Retinal pigment epithelial cell (primary cell): ENCODE data around the gene SLC52A1.

ENCODE experiments used
- DNase-seq: peaks from one replicate; pipeline ENCODE4 v3.0.0-alpha.2; 2010; ENCODE audit warnings: low read depth
- H3K4me3 ChIP-seq: 2 replicates; pipeline ENCODE4 v1.5.1; 2011; ENCODE audit warnings: mild to moderate bottlenecking, low read length, control low read depth, moderate library complexity
- TF ChIP-seq, protein P1 (sequence below): conservative IDR thresholded peaks from 2 replicates; pipeline ENCODE4 v1.5.1; 2011; ENCODE audit warnings: low read depth, low read length, control low read depth, inconsistent platforms

The SLC52A1 gene

DNA sequence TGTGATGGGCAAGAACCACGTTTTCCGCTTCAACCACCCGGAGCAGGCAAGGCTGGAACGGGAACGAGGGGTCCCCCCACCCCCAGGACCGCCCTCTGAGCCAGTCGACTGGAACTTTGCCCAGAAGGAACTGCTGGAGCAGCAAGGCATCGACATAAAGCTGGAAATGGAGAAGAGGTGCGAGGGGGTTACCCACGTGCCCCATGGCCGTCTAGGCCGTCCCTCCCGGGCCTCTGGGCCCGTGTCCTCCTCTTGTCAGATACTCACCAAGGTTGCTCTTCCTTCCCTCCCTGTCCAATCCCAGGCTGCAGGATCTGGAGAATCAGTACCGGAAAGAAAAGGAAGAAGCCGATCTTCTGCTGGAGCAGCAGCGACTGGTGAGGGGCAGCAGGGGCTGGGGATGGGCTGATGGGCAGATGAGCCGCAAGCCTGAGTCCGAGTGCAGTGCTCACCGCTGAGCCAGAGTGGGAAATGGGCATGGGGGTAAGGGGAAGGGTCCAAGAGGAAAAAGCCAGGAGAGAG lies 14.7 kb downstream of the SLC52A1 start:
- no peak for DNase-seq
- no peak overlapping the region for H3K4me3 ChIP-seq
- TF ChIP-seq, protein P1, sequence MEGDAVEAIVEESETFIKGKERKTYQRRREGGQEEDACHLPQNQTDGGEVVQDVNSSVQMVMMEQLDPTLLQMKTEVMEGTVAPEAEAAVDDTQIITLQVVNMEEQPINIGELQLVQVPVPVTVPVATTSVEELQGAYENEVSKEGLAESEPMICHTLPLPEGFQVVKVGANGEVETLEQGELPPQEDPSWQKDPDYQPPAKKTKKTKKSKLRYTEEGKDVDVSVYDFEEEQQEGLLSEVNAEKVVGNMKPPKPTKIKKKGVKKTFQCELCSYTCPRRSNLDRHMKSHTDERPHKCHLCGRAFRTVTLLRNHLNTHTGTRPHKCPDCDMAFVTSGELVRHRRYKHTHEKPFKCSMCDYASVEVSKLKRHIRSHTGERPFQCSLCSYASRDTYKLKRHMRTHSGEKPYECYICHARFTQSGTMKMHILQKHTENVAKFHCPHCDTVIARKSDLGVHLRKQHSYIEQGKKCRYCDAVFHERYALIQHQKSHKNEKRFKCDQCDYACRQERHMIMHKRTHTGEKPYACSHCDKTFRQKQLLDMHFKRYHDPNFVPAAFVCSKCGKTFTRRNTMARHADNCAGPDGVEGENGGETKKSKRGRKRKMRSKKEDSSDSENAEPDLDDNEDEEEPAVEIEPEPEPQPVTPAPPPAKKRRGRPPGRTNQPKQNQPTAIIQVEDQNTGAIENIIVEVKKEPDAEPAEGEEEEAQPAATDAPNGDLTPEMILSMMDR = no peak

DNA sequence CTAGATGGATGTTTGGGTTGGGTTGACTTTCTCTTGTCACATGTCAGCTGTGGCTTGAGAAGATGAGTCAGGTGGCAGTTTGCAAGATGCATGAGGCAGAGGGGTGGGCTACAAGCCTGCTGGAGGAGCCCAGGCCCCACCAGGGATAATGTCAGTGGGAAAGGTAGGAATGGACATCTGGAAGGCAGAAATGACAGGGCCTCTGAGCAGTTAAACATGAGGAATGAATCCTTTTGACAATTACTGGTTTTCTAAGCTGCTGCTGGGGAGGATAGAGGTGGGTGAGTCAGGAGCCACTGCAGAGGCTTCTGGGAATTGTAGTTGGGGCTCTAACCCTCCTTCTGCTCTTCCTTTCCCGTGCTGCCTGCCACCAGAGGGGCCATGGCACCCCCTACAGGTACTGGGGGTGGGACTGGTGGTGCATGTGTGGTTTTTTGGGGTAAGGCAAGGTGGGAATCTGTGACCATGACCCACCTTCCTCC lies 15.7 kb downstream of the SLC52A1 start:
- no peak overlapping the region for H3K4me3 ChIP-seq
- TF ChIP-seq, protein P1 = no peak
- no peak for DNase-seq

DNA sequence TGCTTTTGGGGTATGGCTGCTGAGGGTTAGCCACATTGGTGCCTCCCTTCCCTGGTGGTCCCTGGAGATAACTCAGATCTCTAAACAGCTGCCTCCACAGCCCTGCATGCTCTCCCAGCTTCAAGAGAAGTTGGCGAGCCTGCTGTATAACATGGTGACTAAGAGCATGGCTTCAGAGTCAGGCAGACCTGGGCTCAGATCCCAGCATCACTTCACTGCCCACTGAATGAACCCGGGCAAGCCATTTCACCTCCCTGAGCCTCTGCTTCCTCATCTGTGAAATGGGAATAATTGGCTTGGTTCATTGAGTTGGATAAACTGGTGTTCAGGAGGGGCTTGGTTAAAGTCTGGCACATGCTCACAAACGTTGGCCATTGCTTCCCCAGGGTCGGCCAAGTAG lies 20.9 kb downstream of the SLC52A1 start:
- TF ChIP-seq, protein P1 = no peak
- H3K4me3 ChIP-seq = no peak overlapping the region
- DNase-seq = no peak

DNA sequence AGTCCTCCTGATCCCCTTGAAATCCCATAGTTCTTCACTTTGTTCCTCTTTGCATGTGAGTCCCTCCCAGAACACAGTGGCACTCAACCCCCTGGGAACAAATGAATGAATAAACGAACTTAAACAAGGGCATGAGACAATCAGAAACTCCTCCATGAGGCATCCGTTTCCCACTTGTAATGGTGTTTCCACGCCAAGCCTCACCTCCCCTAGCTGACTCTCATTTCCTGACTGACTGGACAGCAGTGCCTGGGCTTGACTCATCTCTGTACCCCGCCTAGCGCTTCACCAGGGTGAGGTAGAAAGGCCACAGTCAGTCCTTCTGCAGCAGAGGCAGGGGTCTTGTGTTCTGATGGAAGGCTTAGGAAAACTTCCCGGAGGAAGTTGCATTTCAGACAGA lies 23.3 kb downstream of the SLC52A1 start:
- TF ChIP-seq, protein P1 = no peak
- DNase-seq = no peak

DNA sequence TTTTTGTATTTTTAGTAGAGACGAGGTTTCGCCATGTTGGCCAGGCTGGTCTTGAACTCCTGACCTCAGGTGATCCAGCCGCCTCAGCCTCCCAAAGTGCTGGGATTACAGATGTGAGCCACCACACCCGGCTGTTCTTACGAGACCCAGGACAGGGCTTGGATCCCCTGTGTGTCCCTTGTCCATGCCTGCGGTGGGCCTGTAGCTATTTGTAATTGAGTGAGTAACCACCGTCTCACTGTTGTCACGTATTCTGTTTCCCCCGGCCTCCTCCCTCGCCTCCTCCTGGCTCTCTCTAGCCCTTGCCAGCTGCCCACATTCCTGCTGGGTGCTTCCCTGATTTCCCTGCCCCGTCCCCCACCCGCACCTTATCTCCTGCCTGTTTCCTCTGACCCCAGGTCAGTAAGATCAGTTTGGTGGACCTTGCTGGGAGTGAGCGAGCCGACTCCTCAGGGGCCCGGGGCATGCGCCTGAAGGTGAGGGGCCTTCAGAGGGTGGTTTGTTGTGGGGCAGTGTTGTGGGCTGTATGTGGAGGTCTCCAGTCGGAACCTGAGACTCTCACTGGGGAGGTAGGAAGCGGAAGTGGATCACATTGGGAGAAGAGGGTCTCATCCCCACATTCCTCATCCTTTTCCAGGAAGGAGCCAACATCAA lies 31.9 kb downstream of the SLC52A1 start:
- no peak for DNase-seq
- no peak overlapping the region for H3K4me3 ChIP-seq
- TF ChIP-seq, protein P1 = no peak

More for the DNA sequence above, 23.3 kb downstream of the SLC52A1 start:
- no peak overlapping the region for H3K4me3 ChIP-seq

DNA sequence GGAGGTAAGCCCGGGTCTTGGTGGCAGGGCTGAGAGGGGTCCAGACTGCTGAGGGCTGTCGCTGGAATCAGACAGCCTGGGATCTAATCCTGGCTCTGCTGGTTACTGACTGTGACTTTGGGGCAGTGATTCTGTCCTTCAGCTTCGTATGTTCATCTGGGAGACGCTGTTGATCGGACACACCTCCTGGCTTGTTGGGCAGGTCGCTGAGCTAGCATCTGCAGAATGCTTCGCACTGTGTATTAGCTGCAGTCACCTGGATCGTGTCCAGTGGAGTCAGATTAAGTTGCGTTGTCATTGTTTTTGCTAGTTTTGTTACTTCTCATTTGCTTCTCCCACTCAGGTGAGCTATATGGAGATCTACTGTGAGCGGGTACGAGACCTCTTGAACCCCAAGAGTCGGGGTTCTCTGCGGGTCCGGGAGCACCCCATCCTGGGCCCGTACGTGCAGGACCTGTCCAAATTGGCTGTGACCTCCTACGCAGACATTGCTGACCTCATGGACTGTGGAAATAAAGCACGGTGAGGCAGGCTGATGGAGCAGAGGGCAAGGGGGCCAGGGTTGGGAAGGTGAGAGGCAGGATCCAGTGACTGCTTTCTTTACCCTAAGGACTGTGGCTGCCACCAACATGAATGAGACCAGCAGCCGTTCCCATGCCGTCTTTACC lies 33.0 kb downstream of the SLC52A1 start:
- H3K4me3 ChIP-seq = no peak overlapping the region
- TF ChIP-seq, protein P1 = no peak
- no peak for DNase-seq
